ENCODE results near the gene USP17L12.
"Not testable (repeated sequence)": the region's sequence is repeated elsewhere in the genome, so short reads cannot be mapped to it uniquely, and the experiment has no call there.

- not testable (repeated sequence) for TF ChIP-seq EP300 (IDR thresholded peaks at IDR 0.05); CTCF (IDR thresholded peaks at IDR 0.05); POLR2A (IDR thresholded peaks at IDR 0.05; ENCODE audit: low read depth); POLR2AphosphoS5 (IDR thresholded peaks at IDR 0.05)
Observed at GRCh38 chr4:9219852-9220251, at the start of gene USP17L12.
